CD4-positive, alpha-beta T cell (primary cell): ENCODE results near the gene SYNGR2. TPM values are rescaled to one million over a fixed set of nuclear protein-coding genes. Genes with fewer than 3 reads are reported as not detected.

Experiments
- ATAC-seq: fragments of 200-7000 bp; cut with Tn5 transposase; one replicate; pipeline ENCODE4 v1.10.0; 2022; ENCODE audit warnings: mild to moderate bottlenecking; ENCODE audit not compliant: poor library complexity
- CTCF ChIA-PET: fragments of 350-600 bp; sonication (Branson Sonifier 250); formaldehyde crosslinking; loops from one replicate; lab custom pipeline; 2021; ENCODE audit warnings: antibody characterized with exemption, inconsistent platforms; lab: Charles Lee
- POLR2A ChIA-PET: fragments of 350-600 bp; sonication (Branson Sonifier 250); formaldehyde crosslinking; loops from one replicate; lab custom pipeline; 2021; ENCODE audit warnings: antibody characterized with exemption, inconsistent platforms; lab: Charles Lee
- DNase-seq, 14 experiments: peaks; one replicate each; pipeline ENCODE4 v3.0.0-alpha.2; 2013 to 2020; ENCODE audit warnings: mixed read lengths in 2 of 14
- H3K27ac ChIP-seq, 2 donors: one replicate each; pipeline versions ENCODE4 v1.5.1 to v1.7.0; 2013; ENCODE audit warnings: low read length in 2 of 2, low read depth in 1 of 2, mild to moderate bottlenecking in 1 of 2
- H3K27me3 ChIP-seq, 2 experiments: 1 replicate in 1 of 2; 2 replicates in 1 of 2; pipeline versions ENCODE4 v1.6.1 to v1.7.0; 2013; ENCODE audit warnings: low read length in 2 of 2, control low read depth in 1 of 2, mild to moderate bottlenecking in 1 of 2, moderate library complexity in 1 of 2; ENCODE audit not compliant: insufficient read depth in 2 of 2, control insufficient read depth in 1 of 2
- H3K36me3 ChIP-seq: one replicate; pipeline ENCODE4 v1.6.1; 2013; ENCODE audit warnings: low read length, control low read depth; ENCODE audit not compliant: insufficient read depth
- H3K4me1 ChIP-seq: one replicate; pipeline ENCODE4 v1.6.1; 2013; ENCODE audit warnings: low read length, control low read depth; ENCODE audit not compliant: insufficient read depth
- H3K4me3 ChIP-seq: one replicate; pipeline ENCODE4 v1.5.1; 2013; ENCODE audit warnings: mild to moderate bottlenecking, low read length, moderate library complexity
- H3K9me3 ChIP-seq, 2 experiments: 1 replicate in 1 of 2; 2 replicates in 1 of 2; pipeline versions ENCODE4 v1.6.1 to v1.7.0; 2013; ENCODE audit warnings: low read length in 2 of 2, mild to moderate bottlenecking in 2 of 2, control low read depth in 1 of 2, moderate library complexity in 1 of 2; ENCODE audit not compliant: control insufficient read depth in 1 of 2, insufficient read depth in 1 of 2
- H3K27ac Mint-ChIP-seq: one replicate; pipeline ENCODE4 v1.8.0; 2020; ENCODE audit warnings: mixed read lengths
- H3K27me3 Mint-ChIP-seq: one replicate; pipeline ENCODE4 v1.8.0; 2021; ENCODE audit warnings: mixed read lengths
- H3K36me3 Mint-ChIP-seq: one replicate; pipeline ENCODE4 v1.8.0; 2021; ENCODE audit warnings: low read depth, mixed read lengths
- H3K4me1 Mint-ChIP-seq: one replicate; pipeline ENCODE4 v1.8.0; 2021; ENCODE audit warnings: low read depth, mixed read lengths
- H3K4me3 Mint-ChIP-seq: one replicate; pipeline ENCODE4 v1.8.0; 2020; ENCODE audit warnings: mild to moderate bottlenecking, mixed read lengths
- H3K9me3 Mint-ChIP-seq: one replicate; pipeline ENCODE4 v1.8.0; 2020; ENCODE audit warnings: mixed read lengths
- CTCF ChIP-seq: fragments of 200-600 bp; IDR thresholded peaks from one replicate; pipeline ENCODE4 v1.8.0; 2022; ENCODE audit warnings: antibody characterized with exemption, mild to moderate bottlenecking
- intact Hi-C, 2 experiments: fragments of 100-400 bp; cut with DNase I in 1 of 2; cut with micrococcal nuclease in 1 of 2; formaldehyde crosslinking; loops; one replicate each; pipeline versions ENCODE4 v1.15.1 to v1.9.0; 2023 to 2025; cut with DNase I, micrococcal nuclease
- total RNA-seq, 174 experiments: library from RNA in 2 of 174; stranded (reverse) in 2 of 174; gene quantifications; one replicate each; pipeline ENCODE4 v1.2.3 and lab custom pipeline; 2021 to 2026

SYNGR2 gene
- total RNA-seq, 2 experiments from 2014 or later: 34.9 to 41.3 TPM

GRCh38 chr17:78133179-78133951 lies 35.0 kb upstream of the SYNGR2 start:
- TF ChIP-seq CTCF: no peak
- Histone ChIP-seq H3K36me3 (peaks cover 67% of the 10 kb centered on the region), H3K9me3 (no peaks in the 10 kb centered on the region), H3K4me1 (peaks cover 87% of the 10 kb centered on the region), H3K27me3 (no peaks in the 10 kb centered on the region), H3K27ac (peak overlapping the region; percentile 18 to 92), H3K4me3 (peak overlapping the region; percentile 94)
- ATAC-seq: no peak
- ChIA-PET CTCF (interaction anchor here (0.6 to 7.4 kb wide), 8 partner anchors 8 to 722 kb away, joined by 4 to 49 read pairs (median 8); no protein-coding TSS in a partner anchor), POLR2A (interaction anchor here (0.6 to 16.9 kb wide), 10 partner anchors 8 to 288 kb away, joined by 3 to 766 read pairs (median 6); partner anchors contain the start of genes TMC6 and TMC8)
- intact Hi-C loops: loop anchor here (5.0 to 10.0 kb wide), 5 partner anchors 34 to 689 kb away; partner anchors contain the start of gene SYNGR2 (in 1 of the 2)
- H3K27ac Mint-ChIP-seq: peak overlapping the region; percentile 81
- peak in 4 of 14 experiments; percentile 14 to 48 (median 42) for DNase-seq
- no peaks in the 10 kb centered on the region for H3K27me3 Mint-ChIP-seq
- no peaks in the 10 kb centered on the region for H3K9me3 Mint-ChIP-seq
- peak overlapping the region; percentile 88 for H3K4me3 Mint-ChIP-seq
- peaks cover 77% of the 10 kb centered on the region for H3K4me1 Mint-ChIP-seq
- H3K36me3 Mint-ChIP-seq: peaks cover 84% of the 10 kb centered on the region

GRCh38 chr17:78133971-78134898 lies 34.1 kb upstream of the SYNGR2 start:
- Histone ChIP-seq H3K9me3 (no peaks in the 10 kb centered on the region), H3K27me3 (no peaks in the 10 kb centered on the region), H3K27ac (peak overlapping the region; percentile 7 to 92), H3K4me3 (peak overlapping the region; percentile 94), H3K4me1 (peaks cover 90% of the 10 kb centered on the region), H3K36me3 (peaks cover 76% of the 10 kb centered on the region)
- ChIA-PET POLR2A (interaction anchor here (0.6 to 16.9 kb wide), 12 partner anchors 9 to 287 kb away, joined by 3 to 766 read pairs (median 6); partner anchors contain the start of genes TMC6 and TMC8), CTCF (interaction anchor here (0.6 to 7.4 kb wide), 8 partner anchors 9 to 723 kb away, joined by 4 to 49 read pairs (median 8); no protein-coding TSS in a partner anchor)
- Mint-ChIP-seq H3K36me3 (peaks cover 85% of the 10 kb centered on the region), H3K27ac (peak overlapping the region; percentile 81), H3K4me1 (peaks cover 80% of the 10 kb centered on the region), H3K27me3 (no peaks in the 10 kb centered on the region), H3K9me3 (no peaks in the 10 kb centered on the region), H3K4me3 (peak overlapping the region; percentile 88)
- intact Hi-C loops: loop anchor here (1.0 to 10.0 kb wide), 9 partner anchors 13 to 689 kb away; partner anchors contain the start of gene SYNGR2 (in 1 of the 2)
- DNase-seq (peak; percentile 71 to 93 (median 78)), ATAC-seq (peak; percentile 34)
- TF ChIP-seq CTCF: peak; percentile 75
